GM23338 (cell line): ENCODE measurements around the gene ZFHX3.
A peak's percentile ranks its signal among the peaks of the same experiment; 100 is the strongest.

Experiments
- CTCF ChIP-seq, 2 experiments: fragments of 200-600 bp in 1 of 2; sonication (generic) in 1 of 2; conservative IDR thresholded peaks; 2 replicates each; pipeline versions ENCODE4 v1.5.1 to v1.6.1; 2016 to 2017; ENCODE audit warnings: antibody characterized with exemption in 2 of 2, low read depth in 2 of 2, mild to moderate bottlenecking in 2 of 2, moderate library complexity in 1 of 2
- POLR2AphosphoS5 ChIP-seq: IDR thresholded peaks from 2 replicates; pipeline ENCODE4 v1.6.1; 2016; ENCODE audit warnings: antibody characterized with exemption, low read depth

- TF ChIP-seq POLR2AphosphoS5 = no peak
- peak; percentile 12 to 21; a peak in 2 of 4 replicates for TF ChIP-seq CTCF (conservative IDR thresholded peaks at IDR 0.05; ENCODE audit: low read depth in 2 of 2)
Observed at GRCh38 chr16:73050201-73051099, 2.5 kb upstream of the ZFHX3 start.
